ENCODE measurements around the gene ZNF668. TPM values are rescaled to one million over a fixed set of nuclear protein-coding genes. Genes with fewer than 3 reads are reported as not detected.

ZNF668 gene
- total and polyA plus RNA-seq, 2 of the 8 experiments (the other 6 are each of a cell fraction or from before 2014, with no cell fraction given): 14.0 to 14.3 TPM

- Histone ChIP-seq H3K4ac (replicated peaks; ENCODE audit: insufficient read length, low read depth, low read length) (no peak overlapping the region), H2BK5ac (ENCODE audit: low read depth, low read length) (no peak overlapping the region), H2AFZ (ENCODE audit: low read length) (no peak overlapping the region), H3K4me1 (replicated peaks in 1 of 4; ENCODE audit: control insufficient read depth in 3 of 4, insufficient read depth in 4 of 4, low read length in 3 of 4) (no peaks in the 10 kb centered on the region; a peak in 1 of 7 replicates), H3K18ac (ENCODE audit: extremely low read depth, low read length) (no peak overlapping the region), H4K5ac (ENCODE audit: insufficient read length, low read depth, low read length) (no peak overlapping the region), H3K9me3 (ENCODE audit: insufficient read depth in 2 of 2, low read depth in 1 of 2, low read length in 1 of 2) (no peaks in the 10 kb centered on the region), H4K8ac (ENCODE audit: extremely low read depth, insufficient read depth, low read length) (no peak overlapping the region), H3K4me2 (ENCODE audit: insufficient read depth in 1 of 2, low read depth in 2 of 2, low read length in 2 of 2) (no peak overlapping the region), H4K20me1 (replicated peaks in 1 of 2; ENCODE audit: control insufficient read depth in 1 of 2, insufficient read depth in 2 of 2, low read length in 2 of 2) (no peaks in the 10 kb centered on the region), H2BK20ac (ENCODE audit: low read length) (no peak overlapping the region), H3K56ac (replicated peaks; ENCODE audit: insufficient read length, low read depth, low read length) (no peak overlapping the region), H4K91ac (replicated peaks; ENCODE audit: insufficient read length, low read length) (no peak overlapping the region), H3K14ac (ENCODE audit: insufficient read length) (no peak overlapping the region), H3K4me3 (ENCODE audit: extremely low read depth in 1 of 4, insufficient read depth in 2 of 4, low read depth in 3 of 4, low read length in 4 of 4) (no peak overlapping the region), H2BK15ac (ENCODE audit: low read length) (no peak overlapping the region), H3K79me1 (ENCODE audit: low read depth, low read length) (no peaks in the 10 kb centered on the region), H3K36me3 (ENCODE audit: control insufficient read depth in 2 of 4, insufficient read depth in 4 of 4, low read length in 3 of 4) (no peaks in the 10 kb centered on the region), H3K9ac (replicated peaks in 1 of 4; ENCODE audit: extremely low read depth in 1 of 4, low read depth in 3 of 4, low read length in 3 of 4) (no peak overlapping the region), H3K27ac (ENCODE audit: low read depth, low read length) (no peak overlapping the region), H3K27me3 (replicated peaks in 1 of 4; ENCODE audit: control insufficient read depth in 3 of 4, extremely low read depth in 1 of 4, insufficient read depth in 3 of 4, low read length in 3 of 4) (no peaks in the 10 kb centered on the region; a peak in 2 of 7 replicates), H3K23ac (ENCODE audit: insufficient read length) (no peak overlapping the region), H2BK120ac (replicated peaks; ENCODE audit: low read depth, low read length) (no peak overlapping the region), H2BK12ac (ENCODE audit: low read depth, low read length) (no peak overlapping the region), H3K23me2 (ENCODE audit: low read depth, low read length) (no peaks in the 10 kb centered on the region), H2AK5ac (ENCODE audit: low read depth, low read length) (no peak overlapping the region), H3K79me2 (ENCODE audit: control insufficient read depth in 1 of 2, insufficient read depth in 2 of 2, low read length in 2 of 2) (no peaks in the 10 kb centered on the region)
- DNase-seq (ENCODE audit: low read depth in 1 of 2, low spot score in 2 of 2): no peak
- no peak for FAIRE-seq
- 84% methylated on average over 6 of the region's 6 CpGs; no CpG with 5 or more reads in 1 of the 2 experiments for WGBS, 2 experiments (ENCODE audit: extremely low coverage in 1 of 2, insufficient coverage in 1 of 2, insufficient read length in 1 of 2, insufficient replicate concordance in 2 of 2, low coverage in 1 of 2, low lambda C conversion rate in 2 of 2, missing lambda C conversion rate in 1 of 2)
- TF ChIP-seq ZNF274 (IDR thresholded peaks at IDR 0.05; ENCODE audit: borderline replicate concordance, extremely low read depth, low read length) (no peak), ASH2L (IDR thresholded peaks at IDR 0.05; ENCODE audit: low read length) (no peak), RAD21 (IDR thresholded peaks at IDR 0.05 in 1 of 2, conservative IDR thresholded peaks at IDR 0.05 in 1 of 2; ENCODE audit: low read depth in 2 of 2, low read length in 2 of 2) (peak; percentile 25 to 43; a peak in 3 of 4 replicates), SIN3A (conservative IDR thresholded peaks at IDR 0.05 in 1 of 2, IDR thresholded peaks at IDR 0.05 in 1 of 2; ENCODE audit: low read depth in 1 of 2, low read length in 2 of 2) (no peak), BCL11A (IDR thresholded peaks at IDR 0.05; ENCODE audit: low read depth in 2 of 2, low read length in 2 of 2) (no peak)
- TF ChIP-seq, protein P1, sequence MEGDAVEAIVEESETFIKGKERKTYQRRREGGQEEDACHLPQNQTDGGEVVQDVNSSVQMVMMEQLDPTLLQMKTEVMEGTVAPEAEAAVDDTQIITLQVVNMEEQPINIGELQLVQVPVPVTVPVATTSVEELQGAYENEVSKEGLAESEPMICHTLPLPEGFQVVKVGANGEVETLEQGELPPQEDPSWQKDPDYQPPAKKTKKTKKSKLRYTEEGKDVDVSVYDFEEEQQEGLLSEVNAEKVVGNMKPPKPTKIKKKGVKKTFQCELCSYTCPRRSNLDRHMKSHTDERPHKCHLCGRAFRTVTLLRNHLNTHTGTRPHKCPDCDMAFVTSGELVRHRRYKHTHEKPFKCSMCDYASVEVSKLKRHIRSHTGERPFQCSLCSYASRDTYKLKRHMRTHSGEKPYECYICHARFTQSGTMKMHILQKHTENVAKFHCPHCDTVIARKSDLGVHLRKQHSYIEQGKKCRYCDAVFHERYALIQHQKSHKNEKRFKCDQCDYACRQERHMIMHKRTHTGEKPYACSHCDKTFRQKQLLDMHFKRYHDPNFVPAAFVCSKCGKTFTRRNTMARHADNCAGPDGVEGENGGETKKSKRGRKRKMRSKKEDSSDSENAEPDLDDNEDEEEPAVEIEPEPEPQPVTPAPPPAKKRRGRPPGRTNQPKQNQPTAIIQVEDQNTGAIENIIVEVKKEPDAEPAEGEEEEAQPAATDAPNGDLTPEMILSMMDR (IDR thresholded peaks at IDR 0.05; ENCODE audit: control extremely low read depth in 1 of 3, insufficient read depth in 1 of 3, low read depth in 1 of 3, low read length in 3 of 3): peak; percentile 17 to 49 (median 32); a peak in 3 of 4 replicates
- CTCF ChIA-PET (ENCODE audit: partially characterized antibody): interaction anchor here (0.6 to 3.2 kb wide), 7 partner anchors 15 to 37 kb away, joined by 3 to 16 read pairs (median 4); partner anchors contain the start of gene HSD3B7
- POLR2A ChIA-PET (ENCODE audit: partially characterized antibody): interaction anchor here (1.5 kb wide), 1 partner anchor 32 kb away, joined by 5 read pairs; the partner anchor contains the start of gene HSD3B7
These were observed 58.0 kb downstream of the ZNF668 start for GRCh38 chr16:31016018-31016417.
